Colonic mucosa (tissue), 4 donors: ENCODE measurements around the gene WASF2. TPM values are rescaled to one million over a fixed set of nuclear protein-coding genes. Genes with fewer than 3 reads are reported as not detected.

ENCODE experiments used
- DNase-seq: peaks from one replicate; pipeline ENCODE4 v3.0.0-alpha.2; 2020
- H3K27ac ChIP-seq: fragments of 200-600 bp; one replicate; pipeline ENCODE4 v1.8.0; 2021
- H3K27me3 ChIP-seq: fragments of 200-600 bp; one replicate; pipeline ENCODE4 v1.8.0; 2021
- H3K36me3 ChIP-seq: fragments of 200-600 bp; one replicate; pipeline ENCODE4 v1.8.0; 2021
- H3K4me1 ChIP-seq: fragments of 200-600 bp; one replicate; pipeline ENCODE4 v1.8.0; 2021; ENCODE audit warnings: mild to moderate bottlenecking
- H3K4me3 ChIP-seq: fragments of 200-600 bp; one replicate; pipeline ENCODE4 v1.8.0; 2021
- H3K9ac ChIP-seq, 2 donors: one replicate each; pipeline ENCODE4 v1.7.0; 2013; ENCODE audit warnings: control low read depth in 2 of 2, low read depth in 2 of 2, low read length in 2 of 2
- H3K9me3 ChIP-seq: fragments of 200-600 bp; one replicate; pipeline ENCODE4 v1.8.0; 2021
- intact Hi-C: fragments of 100-400 bp; cut with DNase I; formaldehyde crosslinking; loops from one replicate; pipeline ENCODE4 v1.14.1; 2022
- total RNA-seq, 2 donors: library from RNA; stranded (reverse); fragmentation: NEBNext Ultra II Directional in 1 of 2; extraction: Animal tissue kit (Norgen Biotek cat#: 25700) in 1 of 2; gene quantifications; one replicate each; pipeline ENCODE4 v1.2.1, GENCODE V29; 2021
- TF ChIP-seq, protein P1 (sequence below): fragments of 200-600 bp; IDR thresholded peaks from one replicate; pipeline ENCODE4 v1.8.0; 2022; ENCODE audit warnings: antibody characterized with exemption, mild to moderate bottlenecking
- donor health status: healthy.
- donor health status: DM: no; HTN: no; CAD: no.
- donor health status: DM: no; HTN: no; CAD: no.

WASF2 gene
- total RNA-seq, 2 donors from 2014 or later: 120 to 168 TPM

DNA sequence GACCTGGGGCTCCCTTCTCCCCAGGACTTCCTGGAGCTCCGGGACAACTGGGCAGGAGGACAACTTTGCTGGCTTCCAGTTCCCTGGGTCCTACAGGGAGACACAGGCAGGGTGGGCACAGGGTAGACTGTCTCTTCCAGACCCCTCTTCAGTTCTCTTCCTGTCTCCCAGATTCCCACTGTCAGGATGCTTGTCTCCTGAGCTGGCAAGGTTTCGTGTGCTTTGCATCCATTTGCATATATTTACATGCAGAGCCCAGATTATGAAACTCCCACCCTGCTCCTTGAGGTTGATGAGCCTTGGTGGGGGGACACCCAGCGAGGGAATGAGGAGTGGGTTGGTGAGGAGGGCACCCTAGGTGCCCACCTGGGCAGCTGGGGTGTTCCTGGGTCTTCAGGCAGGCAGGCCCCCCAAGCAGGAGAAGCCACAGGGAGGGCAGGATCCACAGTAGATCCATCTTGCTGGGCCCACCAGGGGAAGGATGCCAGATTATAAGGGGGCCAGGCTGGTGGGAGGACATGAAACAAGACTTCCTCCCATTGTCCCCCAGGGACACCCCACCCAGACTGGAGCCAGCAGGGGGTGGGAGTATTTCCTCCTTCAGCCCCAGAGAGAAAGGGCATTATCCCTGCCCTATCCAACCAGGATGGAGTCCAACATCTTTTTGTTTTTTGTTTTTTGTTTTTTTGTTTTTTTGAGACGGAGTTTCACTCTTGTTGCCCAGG is 115.4 kb downstream of the WASF2 start, which contains the start of gene FCN3:
Gene FCN3 (minus strand): TSS at position 463 of the 725 bp plus-strand sequence. CDS start 6 bp downstream, at position 457.
- H3K36me3 ChIP-seq: no peaks in the 10 kb centered on the region
- no peak within 1 kb of the TSS for H3K4me3 ChIP-seq
- no peaks in the 10 kb centered on the region for H3K4me1 ChIP-seq
- intact Hi-C loops: no loop called here
- no peak within 1 kb of the TSS for H3K9ac ChIP-seq
- no peaks in the 10 kb centered on the region for H3K9me3 ChIP-seq
- no peak for DNase-seq
- TF ChIP-seq, protein P1, sequence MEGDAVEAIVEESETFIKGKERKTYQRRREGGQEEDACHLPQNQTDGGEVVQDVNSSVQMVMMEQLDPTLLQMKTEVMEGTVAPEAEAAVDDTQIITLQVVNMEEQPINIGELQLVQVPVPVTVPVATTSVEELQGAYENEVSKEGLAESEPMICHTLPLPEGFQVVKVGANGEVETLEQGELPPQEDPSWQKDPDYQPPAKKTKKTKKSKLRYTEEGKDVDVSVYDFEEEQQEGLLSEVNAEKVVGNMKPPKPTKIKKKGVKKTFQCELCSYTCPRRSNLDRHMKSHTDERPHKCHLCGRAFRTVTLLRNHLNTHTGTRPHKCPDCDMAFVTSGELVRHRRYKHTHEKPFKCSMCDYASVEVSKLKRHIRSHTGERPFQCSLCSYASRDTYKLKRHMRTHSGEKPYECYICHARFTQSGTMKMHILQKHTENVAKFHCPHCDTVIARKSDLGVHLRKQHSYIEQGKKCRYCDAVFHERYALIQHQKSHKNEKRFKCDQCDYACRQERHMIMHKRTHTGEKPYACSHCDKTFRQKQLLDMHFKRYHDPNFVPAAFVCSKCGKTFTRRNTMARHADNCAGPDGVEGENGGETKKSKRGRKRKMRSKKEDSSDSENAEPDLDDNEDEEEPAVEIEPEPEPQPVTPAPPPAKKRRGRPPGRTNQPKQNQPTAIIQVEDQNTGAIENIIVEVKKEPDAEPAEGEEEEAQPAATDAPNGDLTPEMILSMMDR: no peak
- H3K27me3 ChIP-seq: no peaks in the 10 kb centered on the region
- no peak within 1 kb of the TSS for H3K27ac ChIP-seq

DNA sequence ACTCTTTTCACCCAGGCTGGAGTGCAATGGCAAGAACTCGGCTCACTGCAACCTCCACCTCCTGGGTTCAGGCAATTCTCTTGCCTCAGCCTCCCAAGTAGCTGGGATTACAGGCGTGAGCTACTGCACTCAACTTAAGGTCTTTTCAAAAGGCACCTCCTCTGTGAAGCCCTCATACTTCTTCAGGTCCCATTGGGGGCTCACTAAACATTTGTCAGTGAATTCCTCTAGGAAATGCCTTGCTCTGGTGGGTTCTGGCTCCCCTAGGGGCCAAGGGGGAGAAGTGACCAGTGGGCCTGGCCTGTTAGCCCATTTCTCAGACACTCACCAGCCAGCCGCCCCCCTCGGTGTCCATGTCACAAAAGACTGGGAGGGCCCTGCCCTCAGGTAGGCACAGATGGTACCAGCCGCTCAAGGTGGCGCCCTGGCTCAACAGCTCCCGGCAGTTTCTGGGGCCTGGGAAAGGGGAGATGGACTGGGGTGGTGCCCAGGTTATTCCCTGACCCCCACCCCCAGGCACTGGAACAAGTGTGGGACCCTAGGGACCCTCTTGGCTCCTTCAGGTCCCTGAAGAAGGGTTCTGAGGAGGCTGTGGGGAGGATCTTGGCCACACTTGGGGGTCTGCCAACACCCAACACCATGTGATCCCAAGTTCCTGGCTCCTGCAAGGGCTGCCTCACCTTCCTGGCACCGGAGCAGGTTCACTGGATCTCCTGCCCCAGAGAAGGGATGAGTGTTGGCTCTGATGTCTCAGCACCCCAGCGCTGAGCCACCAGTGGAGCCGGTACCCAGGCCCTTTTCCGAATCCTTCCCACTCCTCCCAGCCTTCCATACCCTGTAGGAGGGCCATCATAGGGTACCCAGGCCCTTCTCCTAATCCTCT is 116.9 kb downstream of the WASF2 start:
- Histone ChIP-seq H3K4me3 (no peak overlapping the region), H3K9ac (no peak overlapping the region), H3K36me3 (no peaks in the 10 kb centered on the region), H3K4me1 (no peaks in the 10 kb centered on the region), H3K27me3 (no peaks in the 10 kb centered on the region), H3K9me3 (no peaks in the 10 kb centered on the region), H3K27ac (no peak overlapping the region)
- intact Hi-C loops: no loop called here
- TF ChIP-seq, protein P1: no peak
- DNase-seq: no peak

DNA sequence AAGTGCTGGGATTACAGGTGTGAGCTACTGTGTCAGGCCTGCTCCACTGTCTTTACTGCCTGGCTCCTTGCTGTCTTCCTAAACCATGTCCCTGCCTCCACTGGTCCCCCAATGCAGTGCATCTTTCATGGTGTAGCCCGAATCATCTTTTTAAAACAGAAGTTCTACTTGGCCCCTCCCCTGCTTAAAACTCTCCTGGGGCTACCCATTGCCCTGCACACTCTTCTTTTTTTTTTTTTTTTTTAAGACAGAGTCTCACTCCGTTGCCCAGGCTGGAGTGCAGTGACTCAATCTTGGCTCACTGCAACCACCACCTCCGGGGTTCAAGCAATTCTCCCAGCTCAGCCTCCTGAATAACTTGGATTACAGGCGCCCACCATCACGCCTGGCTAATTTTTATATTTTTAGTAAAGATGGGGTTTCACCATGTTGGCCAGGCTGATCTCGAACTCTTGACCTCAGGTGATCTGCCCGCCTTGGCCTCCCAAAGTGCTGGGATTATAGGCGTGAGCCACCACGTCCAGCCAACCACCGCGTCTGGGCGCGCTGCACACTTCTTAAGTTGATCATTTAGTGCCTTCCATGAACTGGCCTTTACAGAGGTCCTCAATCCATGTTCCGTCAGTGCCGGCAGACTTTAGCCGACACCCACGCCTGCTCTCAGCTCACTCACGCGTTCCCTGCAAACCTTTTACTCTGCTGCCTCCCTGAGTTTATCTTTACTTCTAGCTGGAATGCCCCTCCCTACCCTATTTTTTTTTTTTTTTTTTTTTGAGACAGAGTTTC is 117.8 kb downstream of the WASF2 start:
- no peaks in the 10 kb centered on the region for H3K9me3 ChIP-seq
- no peak overlapping the region for H3K27ac ChIP-seq
- no peak overlapping the region for H3K9ac ChIP-seq
- H3K4me1 ChIP-seq: peaks cover under 1% of the 10 kb centered on the region
- no peak overlapping the region for H3K4me3 ChIP-seq
- intact Hi-C loops: no loop called here
- H3K27me3 ChIP-seq: no peaks in the 10 kb centered on the region
- no peaks in the 10 kb centered on the region for H3K36me3 ChIP-seq
- TF ChIP-seq, protein P1: no peak
- DNase-seq: no peak

DNA sequence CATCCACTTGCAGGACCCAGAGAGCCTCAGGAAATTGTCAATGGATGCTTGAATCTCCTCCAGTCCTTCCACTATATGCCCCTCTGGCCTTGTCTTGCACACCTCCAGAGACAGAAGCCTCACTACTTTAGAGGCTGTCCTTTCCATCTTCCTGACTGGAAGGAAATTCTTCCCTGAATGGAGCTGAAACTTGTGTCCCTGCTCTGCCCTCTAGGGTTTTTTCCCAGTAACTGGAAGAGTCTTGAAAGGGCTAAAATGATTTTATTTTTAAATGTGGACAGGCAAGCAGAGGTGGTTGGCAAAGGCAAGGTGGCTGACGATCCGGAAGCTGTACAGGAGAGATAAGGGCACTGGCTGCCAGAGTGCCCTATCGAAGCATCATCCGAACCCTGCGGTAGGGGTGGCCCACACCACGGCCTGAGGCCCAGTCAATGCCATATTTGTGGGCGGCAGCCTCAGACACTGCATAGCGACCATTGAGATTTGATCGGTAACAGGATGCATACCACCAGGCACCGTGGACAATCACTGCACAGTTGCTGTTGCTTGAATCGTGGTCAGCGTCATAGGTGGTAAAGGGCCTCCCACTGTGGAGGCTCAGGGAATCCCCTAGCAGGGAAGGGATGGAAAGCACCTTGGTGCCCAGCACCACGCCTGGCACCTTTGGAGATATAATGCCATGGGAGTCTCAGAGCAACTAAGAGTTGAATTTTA is 120.9 kb downstream of the WASF2 start:
- no peak overlapping the region for H3K27ac ChIP-seq
- no peak for DNase-seq
- peaks cover 4% of the 10 kb centered on the region for H3K4me1 ChIP-seq
- no peaks in the 10 kb centered on the region for H3K9me3 ChIP-seq
- intact Hi-C loops: no loop called here
- TF ChIP-seq, protein P1: no peak
- no peak overlapping the region for H3K9ac ChIP-seq
- H3K4me3 ChIP-seq: no peak overlapping the region
- no peaks in the 10 kb centered on the region for H3K36me3 ChIP-seq
- H3K27me3 ChIP-seq: no peaks in the 10 kb centered on the region
